ENCODE results near the gene CDC25B. TPM values are rescaled to one million over a fixed set of nuclear protein-coding genes. Genes with fewer than 3 reads are reported as not detected.
"Not testable (repeated sequence)": the region's sequence is repeated elsewhere in the genome, so short reads cannot be mapped to it uniquely, and the experiment has no call there.

CDC25B gene
- total and polyA plus RNA-seq, 2 of the 8 experiments (the other 6 are each of a cell fraction or from before 2014, with no cell fraction given): 21.7 to 31.2 TPM

- H2BK120ac ChIP-seq (replicated peaks; ENCODE audit: low read depth, low read length); H4K91ac ChIP-seq (replicated peaks; ENCODE audit: insufficient read length, low read length); H3K79me1 ChIP-seq (ENCODE audit: low read depth, low read length); H4K5ac ChIP-seq (ENCODE audit: insufficient read length, low read depth, low read length); H3K56ac ChIP-seq (replicated peaks; ENCODE audit: insufficient read length, low read depth, low read length); H3K4ac ChIP-seq (replicated peaks; ENCODE audit: insufficient read length, low read depth, low read length); H3K4me3 ChIP-seq (ENCODE audit: extremely low read depth in 1 of 4, insufficient read depth in 2 of 4, low read depth in 3 of 4, low read length in 4 of 4); H3K79me2 ChIP-seq (ENCODE audit: control insufficient read depth in 1 of 2, insufficient read depth in 2 of 2, low read length in 2 of 2); H3K36me3 ChIP-seq (ENCODE audit: control insufficient read depth in 2 of 4, insufficient read depth in 4 of 4, low read length in 3 of 4); H3K9me3 ChIP-seq (ENCODE audit: insufficient read depth in 2 of 2, low read depth in 1 of 2, low read length in 1 of 2); H4K8ac ChIP-seq (ENCODE audit: extremely low read depth, insufficient read depth, low read length); H3K18ac ChIP-seq (ENCODE audit: extremely low read depth, low read length); POLR2A ChIA-PET (ENCODE audit: partially characterized antibody); H3K4me2 ChIP-seq (ENCODE audit: insufficient read depth in 1 of 2, low read depth in 2 of 2, low read length in 2 of 2); H3K27me3 ChIP-seq (replicated peaks in 1 of 4; ENCODE audit: control insufficient read depth in 3 of 4, extremely low read depth in 1 of 4, insufficient read depth in 3 of 4, low read length in 3 of 4); H2BK12ac ChIP-seq (ENCODE audit: low read depth, low read length); H3K27ac ChIP-seq (ENCODE audit: low read depth, low read length); H2BK5ac ChIP-seq (ENCODE audit: low read depth, low read length); H2AFZ ChIP-seq (ENCODE audit: low read length); H3K14ac ChIP-seq (ENCODE audit: insufficient read length); H3K23ac ChIP-seq (ENCODE audit: insufficient read length); DNase-seq (ENCODE audit: low read depth in 1 of 2, low spot score in 2 of 2); H2BK20ac ChIP-seq (ENCODE audit: low read length); H2BK15ac ChIP-seq (ENCODE audit: low read length); H2AK5ac ChIP-seq (ENCODE audit: low read depth, low read length); H3K4me1 ChIP-seq (replicated peaks in 1 of 4; ENCODE audit: control insufficient read depth in 3 of 4, insufficient read depth in 4 of 4, low read length in 3 of 4); FAIRE-seq; H3K9ac ChIP-seq (replicated peaks in 1 of 4; ENCODE audit: extremely low read depth in 1 of 4, low read depth in 3 of 4, low read length in 3 of 4); H4K20me1 ChIP-seq (replicated peaks in 1 of 2; ENCODE audit: control insufficient read depth in 1 of 2, insufficient read depth in 2 of 2, low read length in 2 of 2): not testable (repeated sequence)
- peaks cover 12% of the 10 kb centered on the region for H3K23me2 ChIP-seq (ENCODE audit: low read depth, low read length)
- CTCF ChIA-PET (ENCODE audit: partially characterized antibody): interaction anchor here (1.1 to 1.9 kb wide), 4 partner anchors 11 to 26 kb away, joined by 3 to 15 read pairs (median 7); partner anchors contain the start of gene AP5S1
- WGBS, 2 experiments (ENCODE audit: extremely low coverage in 1 of 2, insufficient coverage in 1 of 2, insufficient read length in 1 of 2, insufficient replicate concordance in 2 of 2, low coverage in 1 of 2, low lambda C conversion rate in 2 of 2, missing lambda C conversion rate in 1 of 2): 92% methylated on average over 9 of the region's 9 CpGs; no CpG with 5 or more reads in 1 of the 2 experiments
These were observed 48.0 kb downstream of the CDC25B start for GRCh38 chr20:3843990-3844619.

All from H1 (cell line).